ENCODE measurements around the gene AK5. TPM values are rescaled to one million over a fixed set of nuclear protein-coding genes. Genes with fewer than 3 reads are reported as not detected.
"Not testable (repeated sequence)": the region's sequence is repeated elsewhere in the genome, so short reads cannot be mapped to it uniquely, and the experiment has no call there.

AK5 gene
- total RNA-seq, 2 donors from 2014 or later: 4.4 to 7.2 TPM

GRCh38 chr1:77303387-77303786 lies 21.6 kb downstream of the AK5 start:
- ATAC-seq (replicated peaks in 1 of 2): no peak
- DNase-seq: no peak
- H3K36me3 Mint-ChIP-seq (ENCODE audit: insufficient read depth in 2 of 2): peaks cover 0 to 5% of the 10 kb centered on the region in 2 donors
- H3K27me3 Mint-ChIP-seq (ENCODE audit: low read depth): no peaks in the 10 kb centered on the region
- no peak overlapping the region for H3K27ac Mint-ChIP-seq
- H3K9me3 Mint-ChIP-seq: peaks cover 2 to 6% of the 10 kb centered on the region in 2 donors
- H3K4me3 Mint-ChIP-seq: no peak overlapping the region
- H3K4me1 Mint-ChIP-seq (ENCODE audit: low read depth): peaks cover 11% of the 10 kb centered on the region

- H3K9me3 Mint-ChIP-seq: peaks cover 4 to 6% of the 10 kb centered on the region in 2 donors
- H3K27me3 Mint-ChIP-seq (ENCODE audit: low read depth): no peaks in the 10 kb centered on the region
- ATAC-seq (replicated peaks in 1 of 2) (peak in 1 of 2 donors; percentile 15), DNase-seq (no peak)
- peak overlapping the region; percentile 61 to 72 for H3K4me3 Mint-ChIP-seq
- H3K27ac Mint-ChIP-seq: peak overlapping the region; percentile 83
- H3K36me3 Mint-ChIP-seq (ENCODE audit: insufficient read depth in 2 of 2): peaks cover 0 to 7% of the 10 kb centered on the region in 2 donors
- peaks cover 58% of the 10 kb centered on the region for H3K4me1 Mint-ChIP-seq (ENCODE audit: low read depth)
These were observed 27.2 kb downstream of the AK5 start for GRCh38 chr1:77308889-77309621.

- H3K4me1 Mint-ChIP-seq (ENCODE audit: low read depth): peaks cover 58% of the 10 kb centered on the region
- H3K4me3 Mint-ChIP-seq: peak overlapping the region in 1 of 2 donors; percentile 25
- peaks cover 2 to 4% of the 10 kb centered on the region in 2 donors for H3K9me3 Mint-ChIP-seq
- no peak for DNase-seq
- peaks cover 0 to 6% of the 10 kb centered on the region in 2 donors for H3K36me3 Mint-ChIP-seq (ENCODE audit: insufficient read depth in 2 of 2)
- ATAC-seq (replicated peaks in 1 of 2): no peak
- no peaks in the 10 kb centered on the region for H3K27me3 Mint-ChIP-seq (ENCODE audit: low read depth)
- peak overlapping the region; percentile 9 for H3K27ac Mint-ChIP-seq
These were observed 29.1 kb downstream of the AK5 start for GRCh38 chr1:77310924-77311323.

GRCh38 chr1:77312364-77312763 lies 30.5 kb downstream of the AK5 start:
- DNase-seq (peak; percentile 21 to 62), ATAC-seq (replicated peaks in 1 of 2) (peak; percentile 87 to 94)
- Mint-ChIP-seq H3K27ac (peak overlapping the region; percentile 16), H3K4me3 (peak overlapping the region; percentile 3 to 47), H3K4me1 (ENCODE audit: low read depth) (peaks cover 58% of the 10 kb centered on the region)
- H3K27me3 Mint-ChIP-seq (ENCODE audit: low read depth); H3K36me3 Mint-ChIP-seq (ENCODE audit: insufficient read depth in 2 of 2); H3K9me3 Mint-ChIP-seq: not testable (repeated sequence)

- peak; percentile 67 to 84 for ATAC-seq (replicated peaks in 1 of 2)
- Mint-ChIP-seq H3K27me3 (ENCODE audit: low read depth) (no peaks in the 10 kb centered on the region), H3K4me3 (peak overlapping the region in 1 of 2 donors; percentile 23), H3K4me1 (ENCODE audit: low read depth) (peaks cover 47% of the 10 kb centered on the region), H3K27ac (no peak overlapping the region), H3K9me3 (peaks cover 0 to 3% of the 10 kb centered on the region in 2 donors), H3K36me3 (ENCODE audit: insufficient read depth in 2 of 2) (peaks cover 0 to 2% of the 10 kb centered on the region in 2 donors)
- peak; percentile 32 to 33 for DNase-seq
These were observed 31.7 kb downstream of the AK5 start for GRCh38 chr1:77313491-77313890.

- ATAC-seq (replicated peaks in 1 of 2): no peak
- H3K36me3 Mint-ChIP-seq (ENCODE audit: insufficient read depth in 2 of 2): peaks cover 0 to 2% of the 10 kb centered on the region in 2 donors
- H3K4me3 Mint-ChIP-seq: no peak overlapping the region
- H3K4me1 Mint-ChIP-seq (ENCODE audit: low read depth): peaks cover 29% of the 10 kb centered on the region
- no peaks in the 10 kb centered on the region for H3K27me3 Mint-ChIP-seq (ENCODE audit: low read depth)
- DNase-seq: no peak
- peaks cover 2 to 5% of the 10 kb centered on the region in 2 donors for H3K9me3 Mint-ChIP-seq
- H3K27ac Mint-ChIP-seq: no peak overlapping the region
These were observed 34.2 kb downstream of the AK5 start for GRCh38 chr1:77316006-77316405.

GRCh38 chr1:77316966-77317365 lies 35.1 kb downstream of the AK5 start:
- Mint-ChIP-seq H3K27ac (no peak overlapping the region), H3K4me1 (ENCODE audit: low read depth) (peaks cover 22% of the 10 kb centered on the region), H3K27me3 (ENCODE audit: low read depth) (no peaks in the 10 kb centered on the region), H3K4me3 (no peak overlapping the region), H3K9me3 (peaks cover 2 to 4% of the 10 kb centered on the region in 2 donors), H3K36me3 (ENCODE audit: insufficient read depth in 2 of 2) (no peaks in the 10 kb centered on the region)
- DNase-seq (no peak), ATAC-seq (replicated peaks in 1 of 2) (no peak)

GRCh38 chr1:77319036-77319705 lies 37.4 kb downstream of the AK5 start:
- Mint-ChIP-seq H3K27ac (no peak overlapping the region), H3K4me1 (ENCODE audit: low read depth) (peaks cover 5% of the 10 kb centered on the region), H3K4me3 (no peak overlapping the region), H3K9me3 (peaks cover 2 to 4% of the 10 kb centered on the region in 2 donors), H3K27me3 (ENCODE audit: low read depth) (no peaks in the 10 kb centered on the region), H3K36me3 (ENCODE audit: insufficient read depth in 2 of 2) (no peaks in the 10 kb centered on the region)
- no peak for DNase-seq
- ATAC-seq (replicated peaks in 1 of 2): no peak

GRCh38 chr1:77322061-77322900 lies 40.5 kb downstream of the AK5 start:
- no peak for DNase-seq
- H3K36me3 Mint-ChIP-seq (ENCODE audit: insufficient read depth in 2 of 2): no peaks in the 10 kb centered on the region
- ATAC-seq (replicated peaks in 1 of 2): no peak
- no peak overlapping the region for H3K4me3 Mint-ChIP-seq
- peaks cover 2 to 4% of the 10 kb centered on the region in 2 donors for H3K9me3 Mint-ChIP-seq
- H3K27ac Mint-ChIP-seq: no peak overlapping the region
- no peaks in the 10 kb centered on the region for H3K27me3 Mint-ChIP-seq (ENCODE audit: low read depth)
- H3K4me1 Mint-ChIP-seq (ENCODE audit: low read depth): peaks cover 5% of the 10 kb centered on the region

GRCh38 chr1:77333501-77333900 lies 51.7 kb downstream of the AK5 start:
- DNase-seq: no peak
- Mint-ChIP-seq H3K27me3 (ENCODE audit: low read depth) (no peaks in the 10 kb centered on the region), H3K4me3 (no peak overlapping the region), H3K4me1 (ENCODE audit: low read depth) (peaks cover 15% of the 10 kb centered on the region), H3K27ac (no peak overlapping the region), H3K36me3 (ENCODE audit: insufficient read depth in 2 of 2) (peaks cover 3 to 13% of the 10 kb centered on the region in 2 donors), H3K9me3 (peaks cover 4% of the 10 kb centered on the region in 2 donors)
- ATAC-seq (replicated peaks in 1 of 2): no peak

GRCh38 chr1:77336729-77337128 lies 54.9 kb downstream of the AK5 start:
- H3K9me3 Mint-ChIP-seq: peaks cover 4% of the 10 kb centered on the region in 2 donors
- no peak for ATAC-seq (replicated peaks in 1 of 2)

GRCh38 chr1:77339326-77339725 lies 57.5 kb downstream of the AK5 start:
- Mint-ChIP-seq H3K9me3 (peaks cover 2 to 4% of the 10 kb centered on the region in 2 donors), H3K4me1 (ENCODE audit: low read depth) (peaks cover 4% of the 10 kb centered on the region), H3K36me3 (ENCODE audit: insufficient read depth in 2 of 2) (peaks cover 2 to 6% of the 10 kb centered on the region in 2 donors), H3K27ac (no peak overlapping the region), H3K4me3 (no peak overlapping the region), H3K27me3 (ENCODE audit: low read depth) (no peaks in the 10 kb centered on the region)
- ATAC-seq (replicated peaks in 1 of 2): no peak
- no peak for DNase-seq

More at GRCh38 chr1:77336729-77337128, 54.9 kb downstream of the AK5 start:
- H3K27me3 Mint-ChIP-seq (ENCODE audit: low read depth): no peaks in the 10 kb centered on the region
- DNase-seq: no peak
- peaks cover 3 to 13% of the 10 kb centered on the region in 2 donors for H3K36me3 Mint-ChIP-seq (ENCODE audit: insufficient read depth in 2 of 2)
- peaks cover 4% of the 10 kb centered on the region for H3K4me1 Mint-ChIP-seq (ENCODE audit: low read depth)
- H3K27ac Mint-ChIP-seq: no peak overlapping the region
- H3K4me3 Mint-ChIP-seq: no peak overlapping the region

- Mint-ChIP-seq H3K4me3 (no peak overlapping the region), H3K9me3 (no peaks in the 10 kb centered on the region), H3K27ac (no peak overlapping the region), H3K4me1 (ENCODE audit: low read depth) (no peaks in the 10 kb centered on the region), H3K27me3 (ENCODE audit: low read depth) (no peaks in the 10 kb centered on the region), H3K36me3 (ENCODE audit: insufficient read depth in 2 of 2) (no peaks in the 10 kb centered on the region)
- DNase-seq (no peak), ATAC-seq (replicated peaks in 1 of 2) (no peak)
These were observed 59.4 kb downstream of the AK5 start for GRCh38 chr1:77341195-77341594.

Measured in activated T-cell treated with anti-CD3 and anti-CD28 coated beads, Interleukin-2, amount 50 U/mL, for 72 hours (primary cell).